SH-SY5Y (cell line): ENCODE results near the gene CLDN25.

Experiments used
- GATA2 ChIP-seq: IDR thresholded peaks from 2 replicates; pipeline ENCODE4 v1.6.1; 2011; ENCODE audit warnings: mild to moderate bottlenecking, low read depth, low read length
- GATA3 ChIP-seq: IDR thresholded peaks from 2 replicates; pipeline ENCODE4 v1.6.1; 2011; ENCODE audit warnings: low read depth, mild to moderate bottlenecking, low read length, moderate library complexity

DNA sequence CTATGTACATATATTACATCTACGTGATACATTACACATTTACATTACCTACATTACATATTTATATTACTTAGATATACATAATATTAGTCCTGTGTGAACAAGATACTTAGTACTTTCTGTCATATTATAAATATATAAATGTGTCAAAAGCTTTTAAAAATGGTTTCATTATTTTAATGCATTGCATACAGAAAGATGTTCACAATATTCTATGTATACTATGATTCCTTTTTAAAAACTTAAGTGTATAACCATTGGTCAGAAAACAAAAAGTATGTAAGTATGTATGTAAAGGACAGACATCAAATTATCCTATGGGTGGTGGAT, 5.5 kb upstream of the CLDN25 start:
- TF ChIP-seq GATA2 (no peak), GATA3 (no peak)
